GM21367 (cell line): Measurements from ENCODE around the gene PPP1R8.
"Not testable (repeated sequence)": the region's sequence is repeated elsewhere in the genome, so short reads cannot be mapped to it uniquely, and the experiment has no call there.

ENCODE experiments used
- ATAC-seq: cut with Tn5 transposase; IDR thresholded peaks from one replicate; pipeline ENCODE4 v1.9.1; 2021; ENCODE audit not compliant: unreplicated experiment

Gene PPP1R8

DNA sequence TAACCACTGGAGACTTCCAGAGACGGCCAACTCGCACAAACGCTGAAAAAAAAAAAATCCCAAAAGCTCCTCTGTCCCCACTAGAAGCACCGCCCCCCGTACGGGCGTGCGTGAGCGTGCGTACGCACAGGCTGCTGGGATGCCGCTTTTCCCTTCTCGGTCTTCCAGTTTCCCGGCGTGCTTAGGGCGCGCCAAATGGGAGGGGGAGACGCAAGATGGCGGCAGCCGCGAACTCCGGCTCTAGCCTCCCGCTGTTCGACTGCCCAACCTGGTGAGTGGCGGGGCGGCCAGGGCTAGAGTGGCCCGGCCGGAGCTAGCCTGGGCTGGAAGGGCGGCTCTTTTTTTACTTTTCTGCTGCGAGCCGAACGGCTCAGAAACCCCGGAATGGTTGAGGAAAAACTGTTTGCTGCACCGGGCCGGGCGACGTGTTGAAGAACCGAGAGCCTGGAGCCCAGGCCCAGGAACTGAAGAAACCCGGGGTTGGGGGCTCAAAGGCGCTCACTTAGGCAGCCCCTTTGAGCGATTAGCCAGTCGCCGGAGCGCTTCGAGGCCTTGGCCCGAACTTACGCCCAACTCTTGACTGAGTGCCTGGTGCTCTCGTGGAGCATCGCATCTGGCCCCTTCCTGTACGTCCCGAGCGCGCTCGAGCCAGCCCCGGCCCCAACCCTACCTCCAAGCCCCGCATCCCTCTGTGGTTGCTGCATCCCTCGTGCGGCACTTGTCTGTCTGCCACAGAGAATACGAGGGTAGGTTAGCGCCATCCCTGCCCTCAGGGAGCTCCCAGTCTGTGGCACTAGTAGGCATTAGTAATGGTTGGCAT, at the start of gene PPP1R8:
PPP1R8 (plus strand) TSS at position 162 of the 820 bp plus-strand sequence; CDS start at position 216, 54 bp downstream.
- peak; percentile 82 for ATAC-seq

DNA sequence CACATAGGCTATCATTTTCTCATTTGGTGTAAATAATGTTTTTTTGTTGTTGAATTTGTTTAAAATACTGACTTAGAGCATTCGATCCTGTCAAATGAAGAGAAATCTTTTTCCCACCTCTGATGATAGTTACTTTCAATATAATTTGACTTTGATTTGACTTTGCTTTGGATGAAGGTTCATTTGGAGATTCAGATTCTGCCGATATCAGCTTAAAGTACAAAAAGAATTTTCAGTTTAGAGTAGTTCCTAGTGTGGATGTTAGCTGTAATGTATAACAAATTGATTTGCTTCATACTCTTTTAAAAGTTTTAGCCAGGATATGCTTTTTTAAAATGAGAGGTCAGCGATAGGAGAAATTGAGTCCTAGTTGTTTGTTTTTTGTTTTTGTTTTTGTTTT, 47.6 kb upstream of the PPP1R8 start:
- ATAC-seq, result no peak

DNA sequence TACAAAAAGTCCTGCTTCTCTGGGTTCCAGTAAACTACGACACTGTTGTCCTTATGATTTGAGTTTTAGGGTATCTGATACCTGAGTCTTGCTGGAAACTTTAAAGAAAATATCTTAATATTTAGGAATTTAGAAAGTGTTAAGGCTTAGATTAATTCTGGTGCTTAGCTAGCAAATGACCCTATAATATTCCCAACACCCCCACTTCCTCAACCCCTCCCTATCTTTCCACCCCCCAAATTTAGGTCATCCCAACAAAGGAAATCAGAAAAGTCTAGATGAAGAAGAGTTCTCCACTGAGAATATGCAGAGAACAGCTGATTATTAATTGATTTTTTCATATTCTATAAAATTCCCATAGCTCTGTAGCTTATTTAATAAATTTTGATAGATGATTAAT, 45.9 kb upstream of the PPP1R8 start:
- no peak for ATAC-seq

DNA sequence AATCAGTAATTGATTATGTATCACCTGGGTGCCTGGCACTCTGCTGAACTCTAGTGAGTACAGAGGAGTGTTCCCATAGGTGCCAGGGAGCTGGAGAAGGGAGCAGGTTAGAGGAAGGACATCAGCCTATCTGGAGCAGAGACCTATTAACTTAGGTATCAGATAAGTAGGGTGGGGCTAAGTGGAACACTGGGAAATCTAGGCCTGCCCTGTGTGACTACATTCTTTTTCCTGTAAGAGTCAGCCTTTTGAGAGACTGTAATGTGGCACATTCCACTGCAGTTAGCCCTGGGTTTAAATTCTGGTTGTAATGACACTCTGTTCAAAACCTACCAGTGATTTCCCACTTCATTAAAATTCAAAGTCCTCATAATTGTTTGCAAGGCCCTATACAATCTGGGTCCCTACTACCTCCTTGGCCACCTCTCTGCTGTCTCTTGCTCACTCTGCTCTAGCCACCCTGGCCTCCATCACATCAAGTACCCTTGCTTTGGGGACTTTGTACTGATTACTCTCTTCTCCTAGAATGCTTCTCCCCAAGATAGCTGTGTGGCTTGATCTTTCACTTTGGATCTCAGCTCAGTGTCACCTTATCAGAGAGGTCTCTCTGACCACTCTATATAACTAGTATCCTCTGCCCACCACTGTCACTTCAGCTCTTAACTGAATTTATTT, 44.7 kb upstream of the PPP1R8 start:
- ATAC-seq, result no peak

DNA sequence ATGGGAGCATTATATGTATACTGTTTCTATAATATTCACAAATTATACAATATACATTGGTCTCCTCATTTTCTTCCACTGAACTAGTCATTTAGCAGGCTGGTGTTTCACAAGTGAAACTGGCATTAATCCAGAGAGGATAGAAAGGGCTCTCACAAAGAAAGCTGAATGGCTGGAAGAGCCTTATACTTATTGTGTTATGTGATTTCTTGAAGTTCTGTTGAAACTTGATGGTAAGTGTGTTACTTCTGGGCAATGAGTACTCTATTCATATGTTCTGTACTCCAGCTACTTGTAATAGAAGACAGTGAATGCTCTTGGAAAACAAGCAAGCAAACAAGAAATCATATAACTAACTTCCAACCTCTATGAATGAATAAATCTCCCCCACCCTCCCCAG, 42.7 kb upstream of the PPP1R8 start:
- no peak for ATAC-seq

DNA sequence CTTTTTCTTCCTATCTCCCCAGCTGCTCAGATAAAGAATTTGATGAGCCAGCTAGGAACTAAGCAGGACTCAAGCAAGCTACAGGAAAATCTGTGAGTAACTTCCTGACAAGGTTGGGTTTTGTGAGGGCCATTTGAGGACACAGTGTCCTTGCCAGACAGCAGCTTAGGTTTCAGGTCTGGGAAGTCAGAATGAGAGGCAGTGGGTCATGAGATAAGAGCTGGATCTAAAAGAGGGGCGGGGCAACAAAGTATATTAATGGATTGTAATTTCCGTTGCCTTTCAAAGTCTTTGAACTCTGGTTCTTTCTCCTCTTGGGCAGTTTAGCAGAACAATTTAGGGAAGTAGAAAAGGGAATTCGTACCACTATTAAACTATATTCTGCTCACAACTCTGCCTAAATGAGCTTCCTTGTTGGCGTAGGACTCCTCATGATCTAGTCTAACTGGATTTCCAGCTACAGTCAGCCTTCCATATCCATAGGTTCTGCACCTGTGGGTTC, 41.0 kb upstream of the PPP1R8 start:
- ATAC-seq, result no peak

DNA sequence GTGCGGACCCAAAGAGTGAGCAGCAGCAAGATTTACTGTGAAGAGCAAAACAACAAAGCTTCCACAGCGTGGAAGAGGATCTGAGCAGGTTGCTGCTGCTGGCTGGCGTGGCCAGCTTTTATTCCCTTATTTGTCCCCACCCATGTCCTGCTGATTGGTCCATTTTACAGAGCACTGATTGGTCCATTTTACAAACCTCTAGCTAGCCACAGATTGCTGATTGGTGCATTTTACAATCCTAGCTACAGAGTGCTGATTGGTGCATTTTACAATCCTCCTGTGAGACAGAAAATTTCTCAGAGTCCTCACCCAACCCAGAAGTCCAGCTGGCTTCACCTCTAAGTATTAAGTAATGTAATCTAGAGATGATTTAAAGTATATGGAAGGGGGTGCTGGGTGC, 40.3 kb upstream of the PPP1R8 start:
- ATAC-seq, result not testable (repeated sequence)

DNA sequence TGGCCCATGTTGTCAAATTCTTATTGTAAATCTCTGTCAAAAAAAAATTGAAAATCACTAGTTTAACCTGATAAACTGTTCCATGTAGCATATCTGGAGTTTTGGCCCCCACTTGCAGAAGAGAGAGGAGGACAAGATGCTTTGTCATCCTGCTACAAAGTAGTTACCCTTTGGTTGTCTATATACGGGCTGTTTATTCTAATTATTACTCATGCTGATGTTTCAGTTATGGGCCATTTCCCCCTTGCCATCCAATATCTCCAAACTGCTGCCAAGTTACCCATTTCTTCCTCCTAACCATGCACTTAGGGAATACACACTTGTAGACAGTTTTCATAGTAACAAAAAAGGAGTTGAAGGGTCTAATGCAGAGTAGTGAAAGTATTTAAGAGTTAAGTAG, 35.0 kb upstream of the PPP1R8 start:
- no peak for ATAC-seq

DNA sequence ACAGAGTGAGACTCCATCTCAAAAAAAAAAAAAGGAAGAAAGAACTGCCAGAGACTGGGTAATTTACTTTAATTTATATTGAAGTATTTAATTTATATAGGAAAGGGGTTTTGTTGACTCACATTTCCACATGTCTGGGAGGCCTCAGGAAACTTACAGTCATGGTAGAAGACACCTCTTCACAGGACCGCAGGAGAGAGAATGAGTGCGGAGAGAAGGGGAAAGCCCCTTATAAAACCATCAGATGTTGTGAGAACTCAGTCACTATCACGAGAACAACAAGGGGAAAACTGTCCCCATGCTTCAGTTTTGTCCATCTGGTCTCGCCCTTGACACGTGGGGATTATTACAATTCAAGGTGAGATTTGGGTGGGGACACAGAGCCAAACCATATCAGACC, 25.8 kb upstream of the PPP1R8 start:
- no peak for ATAC-seq

DNA sequence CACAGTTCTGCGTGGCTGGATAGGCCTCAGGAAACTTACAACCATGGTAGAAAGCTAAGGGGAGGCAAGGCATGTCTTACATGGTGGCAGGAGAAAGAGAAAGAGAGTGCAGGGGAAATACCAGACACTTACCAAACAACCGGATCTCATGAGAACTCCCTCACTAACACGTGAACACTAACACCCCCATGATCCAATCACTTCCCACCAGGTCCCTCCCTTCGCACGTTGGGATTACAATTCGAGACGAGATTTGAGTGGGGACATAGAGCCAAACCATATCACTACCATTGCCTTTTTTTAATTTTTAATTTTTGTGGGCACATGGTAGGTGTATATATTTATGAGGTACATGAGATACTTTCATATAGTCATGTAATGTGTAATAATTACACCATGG, 23.8 kb upstream of the PPP1R8 start:
- no peak for ATAC-seq

DNA sequence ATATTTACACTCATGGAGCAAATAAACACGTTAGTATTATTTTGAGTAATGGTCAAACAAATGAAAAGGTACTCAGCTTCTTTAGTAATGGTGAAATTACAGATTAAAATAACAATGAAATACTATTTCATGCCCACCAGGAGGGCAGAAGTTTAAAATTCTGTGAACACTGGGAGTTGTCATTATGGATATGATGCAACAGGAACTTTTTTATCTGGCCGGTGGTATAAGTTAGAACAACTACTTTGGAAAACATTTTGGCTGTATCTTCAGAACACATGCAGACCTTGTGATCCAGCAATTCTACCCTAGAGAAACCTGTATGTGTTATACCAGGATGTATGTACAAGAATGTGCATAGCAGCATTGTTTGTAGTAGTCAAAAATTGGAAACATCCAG, 23.2 kb upstream of the PPP1R8 start:
- ATAC-seq, result no peak

DNA sequence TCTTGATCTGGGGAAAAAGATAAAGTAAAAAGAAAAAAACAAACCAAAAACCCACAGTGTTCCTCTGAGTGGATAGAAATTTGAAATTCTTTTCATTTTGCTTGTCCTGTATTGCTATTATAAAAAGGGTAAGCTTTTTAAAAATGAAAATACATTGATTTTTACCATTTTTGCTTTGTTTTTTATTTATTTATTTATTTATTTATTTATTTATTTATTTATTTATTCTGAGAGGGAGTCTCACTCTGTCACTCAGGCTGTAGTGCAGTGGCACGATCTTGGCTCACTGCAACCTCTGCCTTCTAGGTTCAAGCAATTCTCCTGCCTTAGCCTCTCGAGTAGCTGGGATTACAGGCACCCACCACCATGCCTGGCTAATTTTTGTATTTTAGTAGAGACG, 22.5 kb upstream of the PPP1R8 start:
- not testable (repeated sequence) for ATAC-seq

DNA sequence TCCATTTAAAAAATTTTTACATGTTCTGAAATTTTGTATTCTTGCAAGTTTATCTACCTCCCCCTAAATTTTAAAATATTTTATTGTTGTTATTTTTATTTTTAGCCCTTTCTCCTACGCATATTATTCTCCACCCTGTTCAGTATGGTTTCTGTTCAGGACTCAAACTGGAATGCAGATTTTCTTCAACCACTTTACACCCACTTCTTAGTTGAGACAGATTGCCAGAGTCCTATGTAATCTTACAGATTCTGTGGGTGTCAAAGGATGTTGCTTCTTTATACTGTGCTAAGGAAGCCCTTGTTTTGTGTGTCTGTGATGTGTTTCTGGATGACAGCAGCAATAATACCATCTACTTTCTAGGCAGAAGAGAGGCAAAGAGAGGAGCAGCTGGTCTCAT, 20.7 kb upstream of the PPP1R8 start:
- no peak for ATAC-seq

DNA sequence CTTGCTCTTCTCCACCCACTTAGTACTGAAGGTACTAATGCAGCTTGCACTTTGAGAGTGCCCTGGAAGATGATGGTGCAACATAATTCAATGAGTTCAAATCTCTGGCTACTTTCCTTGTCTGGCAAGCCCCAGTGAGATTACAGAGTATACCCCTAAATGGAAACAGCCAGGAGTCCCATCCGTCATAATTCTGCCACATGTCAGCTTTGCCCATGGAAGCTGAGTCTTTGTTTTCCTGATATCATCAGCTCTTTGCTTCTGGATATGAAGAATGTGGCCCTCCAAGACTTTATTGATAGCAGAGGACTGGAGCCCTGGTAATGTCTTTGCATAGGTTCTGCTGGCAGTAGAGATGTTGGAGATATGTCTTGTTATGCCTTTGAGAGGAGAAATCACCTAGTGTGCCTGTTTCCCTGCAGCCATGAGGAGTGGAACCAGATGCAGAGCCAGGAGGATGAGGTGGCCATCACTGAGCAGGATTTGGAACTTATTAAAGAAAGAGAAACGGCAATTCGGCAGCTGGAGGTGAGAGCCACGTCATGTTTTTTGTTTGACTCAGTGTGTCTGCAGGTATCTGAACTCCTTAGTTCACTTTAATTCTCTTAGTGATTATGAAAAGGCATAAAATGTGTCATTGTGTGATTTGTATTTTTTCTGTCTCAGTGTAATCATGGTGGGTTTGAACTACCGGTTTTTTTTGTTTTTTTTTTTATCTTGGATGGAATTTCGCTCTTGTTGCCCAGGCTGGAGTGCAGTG, 18.7 kb upstream of the PPP1R8 start:
- no peak for ATAC-seq

DNA sequence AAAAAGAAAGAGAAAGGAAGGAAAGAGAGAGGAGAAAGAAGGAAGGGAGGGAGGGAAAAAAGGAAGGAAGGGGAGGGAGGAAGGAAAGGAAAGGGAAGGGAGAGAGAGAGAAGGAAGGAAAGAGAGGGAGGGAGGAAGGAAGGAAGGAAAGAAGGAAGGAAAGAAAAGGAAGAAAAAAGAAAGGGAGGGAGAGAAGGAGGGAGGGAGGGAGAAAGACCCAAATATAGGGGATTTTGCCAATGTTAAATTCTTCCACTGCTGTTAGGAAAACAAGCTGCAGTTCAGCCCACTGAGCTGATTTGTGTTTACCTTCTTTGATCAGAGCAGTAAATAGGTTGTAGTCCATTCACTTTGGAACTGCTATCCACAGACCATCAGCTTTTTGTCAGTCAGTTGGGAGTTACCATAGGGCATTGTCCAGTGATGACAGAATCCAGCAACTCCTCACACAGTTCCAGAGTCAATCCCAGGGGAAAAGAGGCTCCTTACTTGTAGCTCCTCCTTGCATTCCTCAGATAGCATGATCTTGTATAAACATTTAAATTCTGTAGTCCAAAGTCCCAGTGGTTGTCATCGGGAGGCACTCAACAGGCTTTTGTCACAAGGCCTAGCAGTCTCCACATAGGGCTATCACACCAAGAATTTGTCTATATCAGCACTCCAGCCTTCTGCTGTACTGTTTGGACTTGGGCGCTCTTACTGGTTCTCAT, 13.5 kb upstream of the PPP1R8 start:
- no peak for ATAC-seq

DNA sequence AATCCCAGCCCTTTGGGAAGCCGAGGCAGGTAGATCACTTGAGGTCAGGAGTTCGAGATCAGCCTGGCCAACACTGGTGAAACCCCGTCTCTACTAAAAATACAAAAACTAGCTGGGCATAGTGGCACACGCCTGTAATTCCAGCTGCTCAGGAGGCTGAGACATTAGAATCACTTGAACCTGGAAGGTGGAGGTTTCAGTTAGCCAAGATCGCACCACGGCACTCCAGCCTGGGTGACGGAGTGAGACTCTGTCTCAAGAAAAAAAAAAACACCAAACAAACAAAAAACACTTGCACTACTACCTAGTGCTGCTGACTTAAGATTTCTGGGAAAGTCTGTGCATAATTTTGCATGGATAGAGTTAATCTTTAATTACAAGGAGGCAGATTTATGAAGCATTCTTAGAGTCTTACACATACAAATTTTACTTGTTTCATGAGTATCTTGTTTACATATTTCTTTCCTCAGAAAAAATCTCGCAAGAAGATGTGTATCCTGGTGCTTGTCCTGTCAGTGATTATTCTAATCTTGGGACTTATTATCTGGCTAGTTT, 8.7 kb upstream of the PPP1R8 start:
- ATAC-seq, result no peak

DNA sequence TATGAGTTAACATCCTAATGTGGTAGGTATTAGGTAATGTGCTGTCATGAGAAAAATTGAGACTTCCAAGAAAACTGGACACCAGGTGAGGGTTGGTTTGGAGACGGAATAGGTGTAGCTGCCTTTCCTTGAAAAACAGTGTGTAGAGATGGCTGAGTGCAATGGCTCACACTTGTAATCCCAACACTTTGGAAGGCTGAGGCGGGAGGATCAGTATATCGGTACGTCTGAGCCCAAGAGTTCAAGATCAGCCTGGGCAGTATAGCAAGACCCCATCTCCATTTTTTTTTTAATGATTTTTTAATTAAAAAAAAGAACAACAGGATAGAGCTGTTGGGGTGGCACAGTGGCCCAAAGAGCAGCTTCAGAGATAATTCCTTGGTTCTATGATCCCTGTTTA, 6.8 kb upstream of the PPP1R8 start:
- ATAC-seq, result no peak

DNA sequence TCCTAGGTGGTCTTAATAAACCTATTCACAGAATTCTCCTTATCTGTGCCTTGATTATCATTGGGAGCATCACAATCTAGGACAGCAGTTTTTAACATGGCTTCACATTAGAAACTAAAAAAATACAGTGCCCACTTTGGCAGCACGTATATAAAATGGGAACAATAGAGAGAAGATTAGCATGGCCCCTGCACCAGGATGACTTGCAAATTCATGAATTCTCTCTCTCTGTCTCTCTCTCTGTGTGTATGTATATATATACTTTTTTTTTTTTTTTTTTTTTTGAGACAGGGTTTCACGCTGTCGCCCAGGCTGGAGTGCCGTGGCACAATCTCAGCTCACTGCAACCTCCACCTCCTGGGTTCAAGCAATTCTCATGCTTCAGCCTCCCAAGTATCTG, 6.2 kb upstream of the PPP1R8 start:
- ATAC-seq, result no peak

DNA sequence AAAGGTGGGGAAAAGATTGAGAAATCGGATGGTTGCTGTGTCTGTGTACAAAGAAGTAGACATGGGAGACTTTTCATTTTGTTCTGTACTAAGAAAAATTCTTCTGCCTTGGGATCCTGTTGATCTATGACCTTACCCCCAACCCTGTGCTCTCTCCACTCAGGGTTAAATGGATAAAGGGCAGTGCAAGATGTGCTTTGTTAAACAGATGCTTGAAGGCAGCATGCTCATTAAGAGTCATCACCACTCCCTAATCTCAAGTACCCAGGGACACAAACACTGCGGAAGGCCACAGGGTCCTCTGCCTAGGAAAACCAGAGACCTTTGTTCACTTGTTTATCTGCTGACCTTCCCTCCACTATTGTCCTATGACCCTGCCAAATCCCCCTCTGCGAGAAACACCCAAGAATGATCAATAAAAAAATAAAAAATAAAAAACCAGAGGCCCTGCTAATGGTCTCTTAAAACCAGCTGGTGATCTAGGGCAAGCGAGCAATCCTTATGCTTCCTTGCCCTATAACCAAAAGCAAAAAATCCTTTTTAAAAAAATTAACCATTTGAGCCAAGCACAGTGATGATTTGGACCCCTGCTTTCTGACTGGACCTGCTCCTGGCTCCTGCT, 1.1 kb upstream of the PPP1R8 start:
- ATAC-seq, result not testable (repeated sequence)
